Amniotic epithelial cell (primary cell): ENCODE data around the gene LARP4B.

Experiments
- DNase-seq: peaks from one replicate; pipeline ENCODE4 v3.0.0-alpha.2; 2010; ENCODE audit warnings: low read depth

Gene LARP4B

DNA sequence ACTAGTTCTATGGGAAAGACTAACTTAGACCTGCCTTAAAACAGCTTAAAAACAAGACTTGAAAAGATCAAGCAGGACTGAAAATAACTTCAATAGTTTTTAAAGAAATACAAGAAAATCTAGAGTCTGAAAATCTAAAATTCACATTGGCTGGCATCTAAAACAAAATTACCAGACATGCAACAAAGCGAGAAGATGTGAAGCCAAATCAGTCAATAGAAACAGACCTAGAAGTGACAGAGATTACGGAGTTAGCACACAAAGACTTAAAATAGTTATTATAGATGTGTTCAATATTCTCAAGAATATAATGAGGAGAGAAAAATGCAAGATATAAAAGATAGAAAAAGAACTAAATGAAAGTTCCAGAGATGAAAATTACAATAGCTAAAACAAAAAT, 163.7 kb downstream of the LARP4B start:
- no peak for DNase-seq

DNA sequence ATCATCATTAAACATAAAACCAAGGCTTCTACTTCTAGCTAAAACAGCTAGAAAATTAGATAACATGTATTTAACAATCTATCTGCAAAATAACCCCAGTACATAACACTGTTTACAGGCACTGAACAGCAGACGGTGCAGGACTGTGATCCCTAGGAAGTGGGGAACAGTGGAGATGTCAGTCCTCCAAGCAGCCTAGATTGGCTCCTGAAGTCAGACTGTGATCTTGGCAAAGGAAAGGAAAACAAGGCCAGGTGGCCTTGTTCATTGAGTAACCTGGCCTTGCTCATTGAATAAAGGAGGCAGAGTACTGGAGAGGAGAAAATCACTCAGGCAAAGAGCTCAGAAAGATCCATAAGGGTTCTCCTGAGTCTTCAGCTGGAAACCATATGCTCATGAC, 164.3 kb downstream of the LARP4B start:
- peak; percentile 32 for DNase-seq

DNA sequence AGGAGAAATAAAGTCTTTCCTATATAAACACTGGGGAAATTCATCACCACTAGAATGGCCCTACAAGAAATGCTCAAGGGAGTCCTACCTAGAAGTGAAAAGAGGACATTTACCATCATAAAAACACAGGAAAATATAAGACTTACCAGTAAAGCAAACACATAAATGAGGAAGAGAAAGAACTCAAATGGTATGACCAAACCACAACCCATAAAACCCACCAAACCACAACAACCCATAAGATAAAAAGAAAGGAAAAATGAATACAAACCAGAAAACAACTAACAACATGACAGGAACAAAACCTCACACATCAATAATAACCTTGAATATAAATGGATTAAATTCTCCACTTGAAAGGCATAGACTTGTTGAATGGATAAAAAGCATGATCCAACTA, 170.1 kb downstream of the LARP4B start:
- DNase-seq: no peak

DNA sequence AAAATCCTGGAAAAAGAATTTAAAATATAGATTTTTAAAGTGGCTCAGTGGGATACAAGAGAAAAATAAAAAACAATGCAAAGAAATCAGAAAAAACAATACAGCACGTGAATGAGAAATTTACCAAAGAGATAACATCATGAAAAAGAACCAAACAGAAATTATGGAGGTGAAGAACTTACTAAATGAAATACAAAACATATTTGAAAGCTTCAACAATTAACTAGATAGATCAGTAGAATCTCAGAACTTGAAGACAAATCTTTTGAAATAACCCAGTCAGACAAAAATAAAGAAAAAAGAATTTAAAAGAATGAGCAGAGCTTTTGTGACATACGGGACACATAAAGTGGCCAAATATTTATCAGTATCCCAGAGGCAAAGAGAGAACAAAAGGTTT, 170.9 kb downstream of the LARP4B start:
- no peak for DNase-seq

DNA sequence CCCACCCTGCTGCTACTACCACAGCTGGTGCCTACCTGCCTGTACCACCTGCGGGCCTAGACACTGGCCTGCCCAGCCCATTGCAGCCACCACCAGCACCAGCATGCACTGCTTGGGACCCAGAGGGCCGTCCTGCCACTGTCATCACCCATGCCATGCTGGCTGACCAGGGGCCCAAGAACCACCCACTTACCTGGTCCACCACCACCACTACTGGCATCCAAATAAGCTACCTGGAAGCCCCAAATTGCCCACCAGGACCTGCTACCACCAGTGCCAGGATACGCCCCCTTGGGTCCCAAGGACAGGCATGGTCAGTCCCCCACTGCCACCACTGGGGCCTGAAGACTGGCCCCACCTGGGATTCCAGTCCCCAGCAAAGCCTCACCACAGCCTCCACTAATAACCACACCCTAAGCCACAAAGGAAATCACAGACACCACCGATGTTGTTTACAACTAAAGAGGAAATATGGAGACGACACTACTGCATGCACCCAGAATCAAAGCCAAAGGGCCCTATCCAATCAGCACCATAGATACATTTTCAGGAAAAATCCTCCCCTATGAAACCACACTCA, 171.5 kb downstream of the LARP4B start:
- DNase-seq: no peak
